Measurements from ENCODE around the gene SUMO3.

DNA sequence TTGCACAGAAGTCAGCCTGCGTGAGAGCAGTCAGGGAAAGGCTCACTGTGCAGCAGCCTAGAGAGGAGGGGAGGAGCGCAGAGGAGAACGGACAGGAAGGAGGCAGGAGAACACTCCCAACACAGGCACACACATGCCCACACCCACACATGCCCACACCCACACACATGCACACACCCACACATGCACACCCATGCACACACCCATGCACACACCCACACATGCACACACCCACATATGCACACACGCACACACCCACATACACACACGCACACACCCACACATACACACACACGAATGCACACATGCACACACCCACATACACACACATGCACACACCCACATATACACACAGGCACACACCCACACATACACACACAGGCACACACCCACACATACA, 7.1 kb downstream of the SUMO3 start:
- TF ChIP-seq, protein P1, sequence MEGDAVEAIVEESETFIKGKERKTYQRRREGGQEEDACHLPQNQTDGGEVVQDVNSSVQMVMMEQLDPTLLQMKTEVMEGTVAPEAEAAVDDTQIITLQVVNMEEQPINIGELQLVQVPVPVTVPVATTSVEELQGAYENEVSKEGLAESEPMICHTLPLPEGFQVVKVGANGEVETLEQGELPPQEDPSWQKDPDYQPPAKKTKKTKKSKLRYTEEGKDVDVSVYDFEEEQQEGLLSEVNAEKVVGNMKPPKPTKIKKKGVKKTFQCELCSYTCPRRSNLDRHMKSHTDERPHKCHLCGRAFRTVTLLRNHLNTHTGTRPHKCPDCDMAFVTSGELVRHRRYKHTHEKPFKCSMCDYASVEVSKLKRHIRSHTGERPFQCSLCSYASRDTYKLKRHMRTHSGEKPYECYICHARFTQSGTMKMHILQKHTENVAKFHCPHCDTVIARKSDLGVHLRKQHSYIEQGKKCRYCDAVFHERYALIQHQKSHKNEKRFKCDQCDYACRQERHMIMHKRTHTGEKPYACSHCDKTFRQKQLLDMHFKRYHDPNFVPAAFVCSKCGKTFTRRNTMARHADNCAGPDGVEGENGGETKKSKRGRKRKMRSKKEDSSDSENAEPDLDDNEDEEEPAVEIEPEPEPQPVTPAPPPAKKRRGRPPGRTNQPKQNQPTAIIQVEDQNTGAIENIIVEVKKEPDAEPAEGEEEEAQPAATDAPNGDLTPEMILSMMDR (IDR thresholded peaks at IDR 0.05) = no peak
- no peak for TF ChIP-seq ZFX (IDR thresholded peaks at IDR 0.05; ENCODE audit: borderline replicate concordance)

Data from 22Rv1 (cell line).